HG03521 (cell line): ENCODE results near the gene SNAPC1.
"Not testable (repeated sequence)": the region's sequence is repeated elsewhere in the genome, so short reads cannot be mapped to it uniquely, and the experiment has no call there.

Source experiments
- ATAC-seq: cut with Tn5 transposase; IDR thresholded peaks from one replicate; pipeline ENCODE4 v1.9.1; 2021; ENCODE audit warnings: mild to moderate bottlenecking, moderate library complexity; ENCODE audit not compliant: unreplicated experiment

SNAPC1 gene

DNA sequence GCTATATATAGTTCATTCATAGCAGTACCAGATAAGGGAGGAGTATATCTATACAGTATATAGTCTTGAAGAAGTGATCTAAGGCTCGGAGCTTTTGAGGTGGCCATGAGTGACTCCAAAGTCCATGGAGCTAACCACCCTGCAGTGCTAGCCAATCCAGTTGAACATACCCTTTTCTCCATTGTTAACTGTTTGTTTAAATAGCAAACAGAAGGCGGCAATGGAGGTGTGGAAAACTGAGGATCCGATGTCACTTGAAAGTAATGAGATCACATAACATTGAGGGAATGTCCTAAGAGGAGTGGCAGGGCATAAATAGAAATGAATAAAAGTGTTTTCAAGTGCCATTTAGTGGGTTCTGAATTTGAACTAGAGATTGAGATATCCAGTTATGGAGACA is 12.4 kb upstream of the SNAPC1 start:
- no peak for ATAC-seq

DNA sequence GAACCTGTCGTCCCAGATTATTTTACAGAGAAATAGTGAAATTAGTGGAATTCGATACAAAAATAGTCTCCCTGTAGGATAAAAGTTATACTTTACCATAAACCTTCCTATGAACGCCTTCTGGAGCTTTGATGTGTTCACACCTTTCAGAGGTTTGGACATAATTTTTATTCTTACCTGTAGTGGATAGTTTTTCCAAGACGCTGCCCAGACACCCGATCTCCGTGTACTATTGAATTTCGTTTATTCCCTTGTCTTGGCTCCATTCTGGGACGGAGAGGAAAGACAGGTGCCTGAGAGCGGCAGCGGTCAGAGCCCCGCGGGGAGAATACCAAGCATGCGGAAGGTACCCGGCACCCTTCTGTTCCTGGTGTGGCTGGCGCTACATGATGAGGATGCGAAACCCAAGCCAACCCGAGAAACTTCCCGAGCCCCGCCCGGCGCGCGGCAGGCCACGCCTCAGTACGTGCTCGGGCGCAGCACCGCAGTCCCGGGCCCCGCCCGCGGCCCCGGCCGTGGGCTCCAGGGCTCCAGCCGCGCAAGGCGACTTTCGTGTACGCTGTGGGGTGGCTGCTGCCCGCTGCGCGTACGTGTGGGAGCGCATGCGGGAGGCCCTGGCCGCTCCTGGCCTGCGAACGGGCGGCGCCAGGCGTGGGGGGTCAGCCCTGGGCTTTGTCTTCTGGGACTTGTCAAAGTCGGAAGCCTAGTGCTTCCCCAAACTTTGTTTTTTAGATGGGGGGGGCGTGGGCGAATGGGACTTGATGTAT is 11.3 kb upstream of the SNAPC1 start:
- ATAC-seq = peak; percentile 85

DNA sequence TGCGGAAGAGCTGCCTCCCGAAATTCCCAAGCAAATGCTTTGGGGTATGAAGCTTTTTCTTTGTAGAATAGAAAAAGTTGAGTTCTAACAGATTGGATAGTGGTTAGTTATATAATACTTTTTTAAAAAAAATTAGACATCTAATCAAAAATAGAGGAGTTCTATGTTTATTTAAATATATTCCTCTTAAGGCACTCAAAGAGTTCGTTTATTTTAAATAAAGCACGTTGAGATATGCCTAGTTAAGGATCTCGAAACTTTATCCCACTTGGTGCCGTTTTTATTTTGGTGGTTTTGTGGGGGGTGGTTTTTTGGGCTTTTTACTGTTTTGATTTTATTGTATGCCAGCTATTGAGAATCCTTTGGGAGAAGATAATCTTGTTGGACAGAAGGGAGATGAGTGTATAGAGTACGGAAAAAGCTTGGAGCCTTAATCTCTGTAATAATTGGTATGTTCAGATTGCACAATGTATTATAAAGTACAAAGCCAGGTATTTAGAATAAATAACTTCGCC is 10.7 kb upstream of the SNAPC1 start:
- no peak for ATAC-seq

DNA sequence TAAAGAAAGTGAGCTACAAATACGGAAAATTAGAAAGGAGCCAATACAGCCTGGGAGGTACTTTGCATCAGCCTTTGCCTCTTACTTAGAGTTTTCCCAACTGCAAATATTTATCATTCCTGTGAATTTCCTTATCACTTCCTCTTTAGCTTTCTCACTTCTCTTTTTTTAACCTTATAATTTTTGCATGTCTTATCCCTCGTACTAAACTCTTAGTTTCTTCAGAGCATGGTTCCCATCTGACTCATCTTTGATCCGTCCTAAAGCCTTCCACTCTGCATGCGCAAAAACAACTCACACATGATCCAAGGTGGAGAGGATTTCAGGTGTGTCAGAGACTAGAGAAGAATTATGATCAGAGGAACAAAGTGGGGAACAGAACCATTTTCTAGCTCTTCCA is 9.6 kb upstream of the SNAPC1 start:
- peak; percentile 45 for ATAC-seq

DNA sequence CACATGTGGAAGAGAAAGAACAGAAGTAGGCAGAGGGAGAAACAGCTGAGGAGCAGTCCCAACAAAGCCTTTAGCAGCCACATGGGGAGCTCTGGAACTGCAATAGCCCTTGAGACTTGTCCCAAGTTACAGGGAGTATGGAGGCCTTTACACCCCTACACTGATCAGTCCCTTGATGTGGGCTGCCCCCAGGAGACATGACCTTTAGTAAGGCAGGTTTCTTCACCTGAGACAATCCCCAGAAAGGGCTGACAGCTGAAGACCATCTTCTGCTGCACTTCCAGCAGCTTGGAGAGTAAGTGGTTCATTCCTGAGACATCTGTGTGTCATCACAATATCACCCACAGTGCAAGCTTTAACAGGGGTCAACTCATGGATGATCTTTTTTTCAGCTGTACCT is 8.6 kb upstream of the SNAPC1 start:
- ATAC-seq = no peak

DNA sequence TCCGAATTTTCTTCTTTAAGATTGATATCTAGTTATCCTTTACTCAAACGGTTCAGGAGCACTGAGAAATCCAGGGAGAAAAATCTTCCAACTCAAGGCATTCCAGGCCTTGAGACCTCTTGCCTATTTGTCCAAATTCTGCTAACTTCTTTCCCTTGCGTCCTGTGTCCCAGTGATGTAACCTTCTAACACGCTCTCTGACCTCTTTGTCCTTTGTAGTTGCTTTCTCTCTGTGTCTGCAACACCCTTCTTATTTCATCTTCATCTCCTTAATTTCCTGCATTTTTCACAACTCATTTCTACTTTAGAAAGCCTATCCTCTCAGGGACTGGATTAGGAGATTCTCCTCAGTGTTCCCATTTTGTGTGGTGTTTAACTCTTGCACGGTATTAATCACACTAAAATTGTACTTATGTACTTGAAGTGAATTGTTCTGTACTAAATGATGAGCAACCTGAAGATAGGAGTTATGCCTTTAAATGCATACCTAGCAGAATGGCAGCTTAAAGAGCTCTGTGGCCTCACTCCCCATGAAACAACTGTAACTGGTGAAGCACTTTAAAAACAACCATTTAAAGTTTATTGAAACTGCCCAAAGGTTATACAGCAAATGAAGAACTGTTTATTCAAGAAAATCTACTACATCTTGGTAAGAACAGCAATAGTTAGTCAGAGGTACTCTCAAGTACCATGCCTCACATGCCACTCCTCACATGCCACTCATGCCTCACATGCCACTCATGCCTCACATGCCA is 7.4 kb upstream of the SNAPC1 start:
- ATAC-seq = no peak

DNA sequence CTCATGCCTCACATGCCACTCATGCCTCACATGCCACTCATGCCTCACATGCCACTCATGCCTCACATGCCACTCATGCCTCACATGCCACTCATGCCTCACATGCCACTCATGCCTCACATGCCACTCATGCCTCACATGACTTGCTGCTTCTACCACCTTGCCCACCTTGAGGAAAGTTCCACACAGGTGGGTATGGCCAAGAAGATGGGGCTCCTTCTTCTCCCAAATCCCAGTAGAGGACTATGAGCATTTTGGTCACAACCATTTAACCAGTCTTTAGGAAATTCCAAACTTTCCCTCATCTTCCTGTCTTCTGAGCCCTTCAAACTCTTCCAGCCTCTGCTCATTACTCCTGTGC is 6.9 kb upstream of the SNAPC1 start:
- not testable (repeated sequence) for ATAC-seq

DNA sequence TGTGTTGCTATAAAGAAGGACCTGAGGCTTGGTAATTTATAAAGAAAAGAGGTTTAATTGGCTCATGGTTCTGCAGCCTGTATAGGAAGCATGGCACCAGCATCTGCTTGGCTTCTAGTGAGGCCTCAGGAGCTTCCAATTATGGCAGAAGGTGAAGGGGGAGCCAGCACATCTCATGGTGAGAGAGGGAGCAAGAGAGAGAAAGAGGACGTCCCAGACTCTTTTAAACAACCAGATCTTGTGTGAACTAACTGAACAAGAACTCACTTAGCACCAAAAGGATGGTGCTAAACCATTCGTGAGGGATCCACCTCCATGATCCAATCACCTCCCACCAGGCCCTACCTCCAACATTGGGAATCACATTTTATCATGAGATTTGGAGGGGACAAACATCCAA is 6.1 kb upstream of the SNAPC1 start:
- ATAC-seq = no peak

DNA sequence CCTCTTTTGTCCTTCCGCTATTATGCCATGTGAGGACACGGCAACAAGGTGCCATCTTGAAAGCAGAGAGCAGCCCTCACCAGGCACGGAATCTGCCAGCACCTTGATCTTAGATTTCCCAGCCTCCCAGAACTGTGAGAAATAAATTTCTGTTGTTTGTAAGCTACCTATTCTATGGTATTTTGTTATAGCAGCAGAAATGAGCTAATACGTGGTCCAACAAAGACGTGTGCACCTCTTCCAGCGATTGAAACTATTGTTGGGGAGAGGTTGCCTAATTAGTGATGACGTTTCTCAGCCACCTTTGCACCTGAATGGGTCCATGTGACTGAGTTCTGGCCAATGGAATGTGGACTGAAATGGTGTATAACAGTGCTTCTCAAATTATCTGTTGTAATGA is 2.3 kb upstream of the SNAPC1 start:
- ATAC-seq = no peak

DNA sequence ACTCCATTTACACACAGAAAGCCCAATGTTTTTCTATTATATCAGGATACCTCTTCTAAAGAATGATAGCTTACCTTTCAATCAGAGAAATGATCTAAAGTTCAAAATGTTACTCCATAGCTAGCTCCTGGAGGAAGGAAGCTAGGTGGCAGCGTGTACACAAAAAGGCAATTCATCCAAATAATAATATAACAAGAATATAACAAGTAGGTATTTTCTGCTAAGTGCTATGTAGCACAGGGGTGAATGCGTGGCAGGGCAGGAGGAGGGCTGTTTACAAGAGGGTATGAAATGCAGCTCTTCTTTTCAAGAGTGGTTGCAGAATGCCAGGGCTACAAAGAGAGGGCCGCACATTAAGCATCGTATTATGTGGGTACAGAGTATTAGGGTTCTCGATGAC is 663 bp upstream of the SNAPC1 start:
- ATAC-seq = peak; percentile 0

DNA sequence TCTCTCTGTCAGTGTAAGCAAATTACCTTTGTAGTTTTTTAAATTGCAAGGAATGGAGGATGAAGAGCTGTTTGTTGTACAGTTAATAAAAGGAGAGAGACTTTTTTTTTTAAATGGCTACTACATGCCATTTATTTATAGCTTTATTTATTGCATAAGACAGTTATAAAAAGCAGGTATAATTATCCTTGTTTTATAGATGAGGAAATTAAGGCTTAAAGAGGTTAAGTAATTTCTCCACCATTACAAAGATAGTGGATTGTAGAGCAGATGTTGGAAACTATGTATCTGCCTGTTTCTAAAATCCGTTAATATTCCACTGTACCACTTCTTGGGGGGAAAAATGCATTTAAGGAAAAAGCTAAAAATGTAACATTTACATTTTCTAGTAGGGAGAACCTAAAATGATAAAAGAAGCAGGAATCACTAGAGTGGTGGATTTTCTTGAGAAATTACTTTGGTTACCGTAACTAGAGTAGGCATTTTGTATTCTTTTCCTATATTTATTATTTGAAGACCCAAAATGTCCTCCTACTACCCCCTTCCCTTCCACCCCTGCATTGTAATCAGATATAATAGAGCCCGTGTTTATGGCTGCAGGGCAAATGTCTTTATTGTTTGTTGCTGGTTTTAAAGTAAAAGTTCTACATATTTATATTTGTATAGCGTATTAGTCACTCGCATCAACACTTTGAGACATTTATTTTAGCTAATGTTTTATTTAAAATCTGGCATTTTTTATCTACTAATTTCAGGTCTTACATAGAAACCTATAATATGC is 2.3 kb downstream of the SNAPC1 start:
- ATAC-seq = no peak

DNA sequence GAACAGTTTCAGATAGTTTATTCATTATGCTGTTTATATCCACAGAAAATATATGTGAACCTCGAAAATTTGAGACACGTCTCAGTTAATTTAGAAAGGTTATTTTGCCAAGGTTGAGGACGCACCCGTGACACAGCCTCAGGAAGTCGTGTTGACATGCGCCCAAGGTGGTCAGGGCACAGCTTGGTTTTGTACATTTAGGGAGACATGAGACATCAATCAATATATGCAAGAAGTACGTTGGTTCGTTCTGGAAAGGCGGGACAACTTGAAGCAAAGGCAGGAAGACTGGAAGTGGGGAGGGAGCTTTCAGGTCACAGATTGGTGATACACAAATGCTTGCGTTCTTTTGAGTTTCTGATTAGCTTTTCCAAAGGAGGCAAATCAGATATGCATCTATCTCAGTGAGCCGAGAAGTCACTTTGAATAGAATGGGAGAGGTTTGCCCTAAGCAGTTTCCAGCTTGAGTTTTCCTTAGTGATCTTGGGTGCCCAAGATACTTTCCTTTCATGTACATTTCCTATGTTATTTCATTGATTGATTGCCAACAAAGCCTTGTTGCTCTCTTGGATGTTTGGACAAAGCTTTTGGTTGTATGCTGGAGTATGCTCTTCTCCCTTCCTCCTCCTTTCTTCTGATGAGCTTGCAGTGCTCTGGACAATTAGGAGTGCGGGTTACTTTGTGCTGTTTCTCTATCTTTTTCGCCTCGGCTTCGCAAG is 3.2 kb downstream of the SNAPC1 start:
- no peak for ATAC-seq

DNA sequence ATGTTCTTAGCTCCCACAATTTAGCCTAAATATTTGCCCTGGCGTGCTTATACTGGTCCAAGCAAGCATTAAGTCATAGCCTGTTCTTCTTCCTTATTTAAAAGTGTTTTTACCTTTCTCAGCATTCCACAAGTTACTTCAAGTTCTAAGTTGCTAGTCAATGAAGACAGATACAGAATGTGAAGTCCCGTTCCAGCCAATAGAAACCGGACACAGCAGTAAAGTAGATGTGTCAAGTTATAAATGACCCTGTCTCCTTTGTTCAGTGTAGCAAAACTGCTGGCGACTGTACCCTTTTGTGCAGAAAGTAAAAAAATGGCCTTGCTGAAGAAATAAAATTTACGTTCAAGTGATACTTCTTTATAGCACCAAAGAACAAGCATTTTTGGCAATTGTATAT is 3.9 kb downstream of the SNAPC1 start:
- ATAC-seq = no peak

DNA sequence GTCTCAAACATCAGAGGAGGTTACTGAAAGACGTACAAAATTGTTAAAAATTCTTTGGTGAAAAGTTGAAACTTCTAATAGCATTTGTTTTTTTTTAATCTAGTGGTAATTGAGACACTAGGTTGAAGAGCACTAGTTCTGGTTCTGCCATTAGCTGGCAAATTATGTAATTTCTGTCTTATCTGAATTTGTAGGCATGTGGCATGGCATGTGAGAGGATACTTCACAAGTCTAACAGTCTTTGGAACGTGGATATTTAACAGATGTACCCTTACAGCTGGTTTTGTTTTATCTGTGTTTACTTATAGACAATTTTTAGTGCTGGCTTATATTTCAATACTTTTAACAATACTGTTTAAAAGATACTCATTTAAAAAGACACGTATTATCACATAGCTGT is 6.0 kb downstream of the SNAPC1 start:
- ATAC-seq = no peak

DNA sequence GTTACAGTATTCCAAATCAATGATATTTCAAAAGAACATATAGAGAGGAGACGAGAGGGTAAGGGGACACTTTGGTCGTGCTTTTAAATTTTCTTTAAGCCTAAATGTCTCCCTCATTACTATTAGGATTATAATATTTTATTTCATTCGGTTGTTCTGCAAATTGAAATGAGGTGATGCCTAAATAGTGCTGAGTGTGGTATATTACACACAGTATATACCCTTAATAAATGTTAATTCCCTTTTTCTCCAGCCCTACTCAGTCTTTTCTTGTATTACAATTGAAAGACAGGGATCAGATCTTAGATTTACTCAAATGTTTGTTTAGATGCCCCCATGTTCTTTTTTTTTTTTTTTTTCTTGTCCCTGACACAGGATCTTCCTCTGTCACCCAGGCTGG is 7.7 kb downstream of the SNAPC1 start:
- ATAC-seq = no peak

DNA sequence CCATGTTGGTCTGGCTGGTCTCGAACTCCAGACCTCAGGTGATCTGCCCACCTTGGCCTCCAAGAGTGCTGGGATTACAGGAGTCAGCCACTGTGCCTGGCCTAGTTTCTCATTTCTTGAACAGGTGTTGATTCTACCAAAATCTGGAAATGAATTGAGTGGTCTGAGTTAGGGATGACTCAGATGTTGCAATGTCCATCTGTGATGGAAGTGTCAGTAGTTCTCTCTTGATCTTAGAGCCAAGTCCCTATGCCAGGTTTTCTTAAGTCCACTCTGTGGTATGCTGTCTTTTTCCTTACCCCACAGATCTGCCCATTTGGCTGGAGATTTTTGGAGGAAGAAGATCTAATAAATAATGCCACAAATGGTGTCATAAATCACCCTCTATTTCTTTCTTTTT is 12.6 kb downstream of the SNAPC1 start:
- no peak for ATAC-seq

DNA sequence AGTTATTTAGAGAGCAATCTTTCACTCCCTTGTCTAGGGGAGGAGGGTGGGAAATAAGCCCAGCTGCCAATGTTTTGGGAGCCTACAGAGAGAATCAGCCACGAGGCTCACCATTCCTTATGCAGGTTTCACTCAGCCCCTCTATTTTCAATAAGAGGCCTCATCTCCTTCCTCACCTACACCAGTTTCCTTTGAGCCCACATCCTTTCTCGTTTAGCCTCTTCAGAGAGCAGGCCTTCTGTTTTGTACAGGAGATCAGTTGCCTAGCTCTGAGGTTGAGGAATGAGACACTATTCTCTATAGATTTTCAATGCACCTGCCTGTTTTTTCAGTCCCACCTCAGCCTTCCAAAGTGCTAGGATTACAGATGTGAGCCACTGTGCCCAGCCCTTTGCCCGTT is 17.9 kb downstream of the SNAPC1 start:
- ATAC-seq = no peak

DNA sequence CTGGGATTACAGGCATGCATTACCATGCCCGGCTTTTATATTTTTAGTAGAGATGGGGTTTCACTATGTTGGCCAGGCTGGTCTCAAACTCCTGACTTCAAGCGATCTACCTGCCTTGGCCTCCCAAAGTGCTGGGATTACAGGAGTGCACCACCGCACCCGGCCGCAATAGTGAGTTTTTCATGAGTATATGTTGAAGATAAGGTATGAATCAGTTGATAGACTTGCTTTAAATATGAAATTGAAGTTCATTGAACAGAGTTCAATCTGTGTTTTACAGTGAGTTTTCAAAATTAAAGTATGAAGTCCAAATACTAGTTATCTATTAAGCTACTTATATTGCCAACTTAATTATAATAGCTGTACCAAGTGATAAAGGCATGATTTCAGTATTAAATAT is 35.1 kb downstream of the SNAPC1 start:
- no peak for ATAC-seq

DNA sequence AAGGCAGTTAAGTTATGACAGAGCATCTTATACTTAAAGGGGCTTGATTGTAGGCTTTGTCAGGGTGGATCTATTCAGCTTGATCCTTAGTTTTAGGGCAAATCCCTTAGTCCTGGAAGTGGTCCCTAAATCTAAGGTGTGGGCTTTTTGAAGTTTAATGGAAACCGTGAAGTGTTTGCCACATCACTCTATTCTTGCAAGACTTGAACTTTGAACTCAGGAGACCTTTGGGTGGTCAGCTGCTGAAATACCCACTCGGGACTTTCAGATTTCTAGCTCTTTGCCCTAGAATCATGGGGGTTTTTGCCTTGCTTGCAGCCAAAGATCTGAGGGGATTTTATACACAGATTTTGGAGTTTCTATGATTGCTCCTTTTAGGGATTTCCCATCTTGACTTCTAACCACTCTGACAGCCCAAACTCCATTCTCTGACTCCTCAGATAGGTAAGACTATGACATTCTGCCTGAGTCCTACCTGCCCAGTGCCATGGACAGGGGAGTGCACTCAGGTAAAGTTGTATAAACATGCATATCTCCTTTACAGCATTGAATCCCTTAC is 39.9 kb downstream of the SNAPC1 start:
- ATAC-seq = no peak

DNA sequence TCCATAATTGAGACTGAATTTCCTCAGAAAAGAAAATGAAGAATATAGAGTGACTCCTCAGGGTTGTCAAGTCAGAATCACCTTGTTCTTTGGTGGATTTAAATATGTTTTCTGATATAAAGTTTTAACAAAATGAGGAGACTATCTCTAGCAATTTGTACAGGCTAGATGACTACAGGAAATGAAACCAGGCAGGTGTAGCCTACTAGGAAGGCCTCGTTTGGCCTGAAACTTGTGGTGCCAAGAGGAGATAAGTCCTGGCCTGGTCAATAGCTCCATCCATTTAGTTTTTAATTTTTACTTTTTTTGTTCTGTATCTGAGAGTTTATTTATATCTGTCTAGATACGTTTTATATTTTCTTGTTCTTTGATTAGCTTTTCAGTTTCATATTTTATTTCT is 41.5 kb downstream of the SNAPC1 start:
- no peak for ATAC-seq

DNA sequence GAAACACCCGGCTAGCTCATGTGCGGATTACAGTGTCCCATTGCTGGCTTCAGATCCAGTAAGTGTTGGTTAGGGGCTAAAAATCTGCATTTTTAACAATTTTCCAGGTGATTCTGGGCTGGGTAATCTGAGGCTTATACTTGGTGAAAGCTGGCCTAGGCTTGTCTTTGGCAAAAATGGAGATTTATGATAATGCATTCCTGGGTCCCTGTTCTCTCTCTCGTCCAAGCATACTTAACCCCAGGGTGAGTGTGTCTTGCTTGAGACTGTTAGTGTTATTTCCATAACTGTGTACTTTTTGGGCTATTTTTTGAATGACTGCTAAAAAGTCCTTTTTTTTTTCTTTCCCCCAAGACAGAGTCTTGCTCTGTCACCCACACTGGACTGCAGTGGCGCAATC is 43.2 kb downstream of the SNAPC1 start:
- ATAC-seq = no peak
